ENCODE results near the gene SPAG6. TPM values are rescaled to one million over a fixed set of nuclear protein-coding genes. Genes with fewer than 3 reads are reported as not detected.

SPAG6 gene
- total and polyA plus RNA-seq, 9 of the 15 experiments (the other 6 are each of a cell fraction or from before 2014, with no cell fraction given) = 3.5 to 23.1 (median 11.8) TPM

- peaks cover 0 to 4% of the 10 kb centered on the region in 2 experiments; a peak in 1 of 5 replicates for H3K4me1 ChIP-seq (replicated peaks in 1 of 2; ENCODE audit: control insufficient read depth in 2 of 2, insufficient read depth in 2 of 2, low read length in 2 of 2)
- H3K79me2 ChIP-seq (ENCODE audit: control insufficient read depth, insufficient read depth, low read length) = no peaks in the 10 kb centered on the region
- 24% methylated on average over 3 of the region's 3 CpGs for WGBS (ENCODE audit: insufficient coverage, low coverage, missing lambda C conversion rate)
- no TSS peak for BruUV-seq (replicated peaks)
- no peak for FAIRE-seq
- ChIA-PET POLR2A (interaction anchor here (0.6 to 1.4 kb wide), 6 partner anchors 10 to 89 kb away, joined by 3 to 4 read pairs (median 3); no protein-coding TSS in a partner anchor), CTCF (ENCODE audit: low intra/inter-chr PET ratio) (no interaction called here)
- intact Hi-C loops (cut with micrococcal nuclease) = no loop called here
- TF ChIP-seq CREB3 (tag; conservative IDR thresholded peaks at IDR 0.05; ENCODE audit: low read depth) (no peak), NCOA1 (IDR thresholded peaks at IDR 0.05; ENCODE audit: low read depth) (no peak), MCM7 (IDR thresholded peaks at IDR 0.05) (no peak), JUN (IDR thresholded peaks at IDR 0.05; ENCODE audit: borderline replicate concordance, low read depth, low read length) (no peak), JUN (CRISPR knock-in tag; IDR thresholded peaks at IDR 0.05; ENCODE audit: borderline replicate concordance) (no peak), COPS2 (conservative IDR thresholded peaks at IDR 0.05) (no peak), ZBTB34 (CRISPR knock-in tag; IDR thresholded peaks at IDR 0.05) (no peak), ZBTB17 (CRISPR knock-in tag; IDR thresholded peaks at IDR 0.05) (no peak), SMC3 (conservative IDR thresholded peaks at IDR 0.05; ENCODE audit: insufficient read depth, low read depth, low read length) (no peak), YY1 (IDR thresholded peaks at IDR 0.05; ENCODE audit: borderline replicate concordance in 1 of 3, control insufficient read depth in 1 of 3, extremely low read depth in 1 of 3, insufficient read depth in 3 of 3, insufficient read length in 1 of 3, insufficient replicate concordance in 2 of 3, low read depth in 1 of 3, low read length in 2 of 3) (no peak), USF2 (CRISPR knock-in tag; IDR thresholded peaks at IDR 0.05) (no peak), ARHGAP35 (IDR thresholded peaks at IDR 0.05; ENCODE audit: partially characterized antibody) (no peak), MEF2A (IDR thresholded peaks at IDR 0.05; ENCODE audit: control insufficient read depth, low read depth, low read length) (no peak), U2AF2 (optimal IDR thresholded peaks at IDR 0.05; ENCODE audit: low read depth, low read length) (no peak), RBFOX2 (IDR thresholded peaks at IDR 0.05; ENCODE audit: low read depth, low read length) (no peak), KHSRP (IDR thresholded peaks at IDR 0.05) (no peak), ARID1B (IDR thresholded peaks at IDR 0.05) (no peak)
- no peak overlapping the region for H3K27ac ChIP-seq (ENCODE audit: extremely low read depth, low read depth, low read length)
- no peaks in the 10 kb centered on the region for H3K9me3 ChIP-seq (replicated peaks; ENCODE audit: control insufficient read depth, insufficient read depth, low read depth, low read length)
- H3K9me1 ChIP-seq (ENCODE audit: control insufficient read depth, insufficient read depth, low read length) = no peaks in the 10 kb centered on the region
- no peak overlapping the region for H3K4me2 ChIP-seq (ENCODE audit: insufficient read depth, low read length)
- H3K27me3 ChIP-seq (ENCODE audit: control insufficient read depth in 2 of 2, insufficient read depth in 2 of 2, low read length in 2 of 2) = no peaks in the 10 kb centered on the region
- H3K36me3 ChIP-seq (ENCODE audit: control insufficient read depth, insufficient read depth, low read length) = no peaks in the 10 kb centered on the region
- H3K9ac ChIP-seq (ENCODE audit: insufficient read depth in 1 of 2, low read depth in 2 of 2, low read length in 2 of 2) = no peak overlapping the region
- ATAC-seq = no peak
- in situ Hi-C loops (cut with MboI) = no loop called here
- DNase-seq (ENCODE audit: extremely low read depth in 1 of 4, low spot score in 3 of 4) = no peak
- no peak overlapping the region for H2AFZ ChIP-seq (ENCODE audit: low read depth, low read length)
- H4K20me1 ChIP-seq (replicated peaks; ENCODE audit: control insufficient read depth, insufficient read depth, low read length) = no peaks in the 10 kb centered on the region
- no peak overlapping the region for H3K4me3 ChIP-seq
Measured at GRCh38 chr10:22445495-22445894, 100.2 kb downstream of the SPAG6 start.
